Astrocyte (in vitro differentiated cells and primary cell): Measurements from ENCODE around the gene TCF7. TPM values are rescaled to one million over a fixed set of nuclear protein-coding genes. Genes with fewer than 3 reads are reported as not detected.
A peak's percentile ranks its signal among the peaks of the same experiment; 100 is the strongest.

Experiments used
- DNase-seq: peaks from one replicate; pipeline ENCODE4 v3.0.0-alpha.2; 2010; ENCODE audit warnings: low read depth
- FAIRE-seq: peaks from 2 replicates; lab custom pipeline; 2011; peaks lifted over from hg19 to GRCh38; lab: Jason Lieb, UNC
- H2AFZ ChIP-seq: 2 replicates; pipeline ENCODE4 v1.6.0; 2012; ENCODE audit warnings: low read depth, low read length, inconsistent platforms
- H3K27ac ChIP-seq: 2 replicates; pipeline ENCODE4 v1.5.1; 2011; ENCODE audit warnings: low read depth, low read length, inconsistent platforms
- H3K27me3 ChIP-seq: 2 replicates; pipeline ENCODE4 v1.6.0; 2011; ENCODE audit warnings: low read length, inconsistent platforms; ENCODE audit not compliant: insufficient read depth
- H3K36me3 ChIP-seq: 2 replicates; pipeline ENCODE4 v1.5.1; 2011; ENCODE audit warnings: low read length, inconsistent platforms; ENCODE audit not compliant: insufficient read depth
- H3K4me1 ChIP-seq: 2 replicates; pipeline ENCODE4 v1.5.1; 2011; ENCODE audit warnings: low read length, inconsistent platforms; ENCODE audit not compliant: insufficient read depth
- H3K4me2 ChIP-seq: 2 replicates; pipeline ENCODE4 v1.6.0; 2012; ENCODE audit warnings: low read length, inconsistent platforms
- H3K4me3 ChIP-seq: 2 replicates; pipeline ENCODE4 v1.5.1; 2011; ENCODE audit warnings: low read depth, mild to moderate bottlenecking, low read length, inconsistent platforms; ENCODE audit not compliant: insufficient read depth
- H3K79me2 ChIP-seq: 2 replicates; pipeline ENCODE4 v1.6.0; 2012; ENCODE audit warnings: mild to moderate bottlenecking, low read length, inconsistent platforms; ENCODE audit not compliant: insufficient read depth
- H3K9ac ChIP-seq: 2 replicates; pipeline ENCODE4 v1.6.0; 2012; ENCODE audit warnings: mild to moderate bottlenecking, low read length, inconsistent platforms
- H3K9me3 ChIP-seq: 2 replicates; pipeline ENCODE4 v1.5.1; 2012; ENCODE audit warnings: low read depth, mild to moderate bottlenecking, low read length, inconsistent platforms; ENCODE audit not compliant: insufficient read depth
- H4K20me1 ChIP-seq: 2 replicates; pipeline ENCODE4 v1.6.0; 2012; ENCODE audit warnings: low read length, inconsistent platforms; ENCODE audit not compliant: insufficient read depth
- H3K27ac Mint-ChIP-seq: one replicate; pipeline ENCODE4 v1.8.0; 2021; ENCODE audit warnings: mild to moderate bottlenecking, mixed read lengths; ENCODE audit not compliant: unreplicated experiment
- H3K27me3 Mint-ChIP-seq: one replicate; pipeline ENCODE4 v1.8.0; 2021; ENCODE audit warnings: low read depth, mixed read lengths; ENCODE audit not compliant: unreplicated experiment
- H3K36me3 Mint-ChIP-seq: one replicate; pipeline ENCODE4 v1.8.0; 2021; ENCODE audit warnings: low read depth, mixed read lengths; ENCODE audit not compliant: unreplicated experiment
- H3K4me1 Mint-ChIP-seq: one replicate; pipeline ENCODE4 v1.8.0; 2021; ENCODE audit warnings: low read depth, mixed read lengths; ENCODE audit not compliant: unreplicated experiment
- H3K4me3 Mint-ChIP-seq: one replicate; pipeline ENCODE4 v1.8.0; 2021; ENCODE audit warnings: mild to moderate bottlenecking, moderate library complexity, mixed read lengths; ENCODE audit not compliant: unreplicated experiment
- H3K9me3 Mint-ChIP-seq: one replicate; pipeline ENCODE4 v1.8.0; 2021; ENCODE audit warnings: mild to moderate bottlenecking, mixed read lengths; ENCODE audit not compliant: unreplicated experiment
- EZH2 ChIP-seq: IDR thresholded peaks from 2 replicates; pipeline ENCODE4 v1.6.1; 2012; ENCODE audit warnings: mild to moderate bottlenecking, low read length, inconsistent platforms; ENCODE audit not compliant: insufficient read depth
- total RNA-seq: library from RNA; stranded (reverse); gene quantifications from 2 replicates; pipeline ENCODE4 v1.2.1, GENCODE V29; 2021
- TF ChIP-seq, protein P1 (sequence below): IDR thresholded peaks from 2 replicates; pipeline ENCODE4 v1.5.1; 2011; ENCODE audit warnings: low read depth, mild to moderate bottlenecking, inconsistent platforms, low read length, moderate library complexity; ENCODE audit not compliant: insufficient read depth

TCF7 gene
- total RNA-seq, 1 donor from 2014 or later, result 2.6 TPM

DNA sequence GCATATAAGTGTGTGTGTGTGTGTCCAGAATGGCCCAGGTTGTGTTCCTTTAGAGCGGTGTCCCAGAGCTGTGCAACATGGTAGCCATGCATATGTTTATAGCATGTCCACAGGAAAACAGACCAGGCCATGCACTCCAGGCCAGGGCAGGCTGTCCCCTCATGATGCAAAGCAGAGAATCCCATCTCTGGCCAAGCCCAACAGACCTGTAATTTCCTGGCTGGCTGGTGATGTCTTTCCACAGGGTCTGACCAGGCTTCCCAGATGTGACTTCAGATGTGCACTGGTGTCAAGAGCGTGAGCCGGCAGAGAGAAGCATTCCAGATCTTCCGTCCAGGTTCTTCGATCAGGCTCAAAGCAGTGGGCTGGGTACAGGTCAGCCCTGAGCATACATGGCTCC is 21.1 kb upstream of the TCF7 start:
- no peaks in the 10 kb centered on the region for H3K79me2 ChIP-seq
- H3K27ac ChIP-seq, result no peak overlapping the region
- TF ChIP-seq, protein P1, sequence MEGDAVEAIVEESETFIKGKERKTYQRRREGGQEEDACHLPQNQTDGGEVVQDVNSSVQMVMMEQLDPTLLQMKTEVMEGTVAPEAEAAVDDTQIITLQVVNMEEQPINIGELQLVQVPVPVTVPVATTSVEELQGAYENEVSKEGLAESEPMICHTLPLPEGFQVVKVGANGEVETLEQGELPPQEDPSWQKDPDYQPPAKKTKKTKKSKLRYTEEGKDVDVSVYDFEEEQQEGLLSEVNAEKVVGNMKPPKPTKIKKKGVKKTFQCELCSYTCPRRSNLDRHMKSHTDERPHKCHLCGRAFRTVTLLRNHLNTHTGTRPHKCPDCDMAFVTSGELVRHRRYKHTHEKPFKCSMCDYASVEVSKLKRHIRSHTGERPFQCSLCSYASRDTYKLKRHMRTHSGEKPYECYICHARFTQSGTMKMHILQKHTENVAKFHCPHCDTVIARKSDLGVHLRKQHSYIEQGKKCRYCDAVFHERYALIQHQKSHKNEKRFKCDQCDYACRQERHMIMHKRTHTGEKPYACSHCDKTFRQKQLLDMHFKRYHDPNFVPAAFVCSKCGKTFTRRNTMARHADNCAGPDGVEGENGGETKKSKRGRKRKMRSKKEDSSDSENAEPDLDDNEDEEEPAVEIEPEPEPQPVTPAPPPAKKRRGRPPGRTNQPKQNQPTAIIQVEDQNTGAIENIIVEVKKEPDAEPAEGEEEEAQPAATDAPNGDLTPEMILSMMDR, result no peak
- no peak for TF ChIP-seq EZH2
- H3K9ac ChIP-seq, result no peak overlapping the region
- H3K4me1 ChIP-seq, result peaks cover 5% of the 10 kb centered on the region
- no peak overlapping the region for H3K4me2 ChIP-seq
- FAIRE-seq (no peak), DNase-seq (no peak)
- H3K4me3 ChIP-seq, result no peak overlapping the region
- peaks cover 4% of the 10 kb centered on the region for H3K9me3 Mint-ChIP-seq
- no peak overlapping the region for H3K27ac Mint-ChIP-seq
- H3K4me1 Mint-ChIP-seq, result peaks cover 30% of the 10 kb centered on the region
- peaks cover 23% of the 10 kb centered on the region for H3K27me3 Mint-ChIP-seq
- H3K9me3 ChIP-seq, result no peaks in the 10 kb centered on the region
- no peaks in the 10 kb centered on the region for H3K36me3 ChIP-seq
- H2AFZ ChIP-seq, result no peak overlapping the region
- H3K4me3 Mint-ChIP-seq, result no peak overlapping the region
- no peaks in the 10 kb centered on the region for H3K27me3 ChIP-seq
- no peaks in the 10 kb centered on the region for H4K20me1 ChIP-seq
- H3K36me3 Mint-ChIP-seq, result peaks cover 3% of the 10 kb centered on the region

DNA sequence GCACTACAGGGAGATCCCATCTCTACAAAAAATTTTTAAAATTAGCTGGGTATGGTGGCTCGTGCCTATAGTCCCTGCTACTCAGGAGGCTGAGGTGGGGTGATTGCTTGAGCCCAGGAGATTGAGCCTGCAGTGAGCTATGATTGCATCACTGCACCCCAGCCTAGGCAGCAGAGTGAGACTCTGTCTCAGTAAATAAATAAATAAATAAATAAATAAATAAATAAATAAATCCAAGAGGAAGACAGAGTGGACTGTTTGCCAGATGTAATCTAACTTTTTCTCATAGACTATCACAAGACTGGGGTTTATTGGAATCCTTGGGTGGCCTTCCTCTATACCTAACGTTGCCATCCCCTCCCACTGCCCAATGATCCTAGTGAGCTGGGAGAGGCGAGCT is 19.2 kb upstream of the TCF7 start:
- TF ChIP-seq, protein P1, result no peak
- no peak for TF ChIP-seq EZH2
- Histone ChIP-seq H3K79me2 (no peaks in the 10 kb centered on the region), H3K36me3 (no peaks in the 10 kb centered on the region), H3K4me3 (no peak overlapping the region), H3K9me3 (no peaks in the 10 kb centered on the region), H4K20me1 (no peaks in the 10 kb centered on the region), H3K27me3 (no peaks in the 10 kb centered on the region), H3K27ac (no peak overlapping the region), H3K4me1 (peaks cover 8% of the 10 kb centered on the region), H3K9ac (no peak overlapping the region), H3K4me2 (no peak overlapping the region), H2AFZ (no peak overlapping the region)
- H3K4me3 Mint-ChIP-seq, result no peak overlapping the region
- no peak overlapping the region for H3K27ac Mint-ChIP-seq
- DNase-seq, result no peak
- H3K27me3 Mint-ChIP-seq, result peaks cover 23% of the 10 kb centered on the region
- peaks cover 4% of the 10 kb centered on the region for H3K9me3 Mint-ChIP-seq
- FAIRE-seq, result no peak
- H3K4me1 Mint-ChIP-seq, result peaks cover 28% of the 10 kb centered on the region
- peaks cover 3% of the 10 kb centered on the region for H3K36me3 Mint-ChIP-seq

DNA sequence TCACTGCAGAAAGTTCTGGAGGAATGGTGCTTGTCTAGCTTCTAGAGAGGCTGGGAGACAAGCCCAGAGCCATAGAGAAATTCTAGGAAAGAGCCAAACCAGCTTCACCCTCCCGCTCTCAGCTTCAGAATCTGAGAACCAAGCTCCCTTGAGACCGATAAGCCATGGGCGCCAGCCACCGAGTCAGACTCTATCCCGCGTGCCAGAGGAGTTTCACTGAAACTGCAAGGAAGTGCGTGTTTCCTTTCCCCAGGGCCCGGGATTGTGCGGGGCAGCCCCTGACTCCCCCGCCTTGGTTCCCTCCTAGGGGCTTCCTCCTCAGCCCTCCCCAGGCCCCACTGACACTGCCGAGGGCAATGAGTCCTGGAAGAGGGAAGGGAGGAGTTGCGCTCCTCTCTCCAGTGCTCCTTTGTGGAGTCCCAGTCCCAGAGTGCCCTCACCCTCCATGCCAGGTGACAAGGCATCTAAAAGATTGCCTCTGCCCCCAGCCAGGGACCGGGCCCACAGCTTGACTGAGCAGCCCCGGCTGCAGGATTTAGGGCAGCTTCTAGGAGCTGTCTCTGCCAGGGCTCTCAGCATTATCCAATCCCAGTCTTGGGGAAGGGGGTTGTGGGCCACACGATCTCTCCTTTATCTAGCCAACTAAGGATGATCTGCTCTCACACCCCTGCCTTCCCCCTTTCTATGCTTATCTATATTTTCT is 18.4 kb upstream of the TCF7 start:
- FAIRE-seq (no peak), DNase-seq (no peak)
- H3K27ac ChIP-seq, result no peak overlapping the region
- Mint-ChIP-seq H3K36me3 (no peaks in the 10 kb centered on the region), H3K4me1 (peaks cover 29% of the 10 kb centered on the region), H3K9me3 (peaks cover 4% of the 10 kb centered on the region), H3K4me3 (no peak overlapping the region), H3K27me3 (peaks cover 23% of the 10 kb centered on the region), H3K27ac (peak overlapping the region; percentile 69)
- peaks cover 14% of the 10 kb centered on the region for H3K4me1 ChIP-seq
- H3K9ac ChIP-seq, result no peak overlapping the region
- H3K9me3 ChIP-seq, result no peaks in the 10 kb centered on the region
- no peak overlapping the region for H3K4me3 ChIP-seq
- no peak overlapping the region for H3K4me2 ChIP-seq
- no peaks in the 10 kb centered on the region for H3K27me3 ChIP-seq
- no peaks in the 10 kb centered on the region for H3K79me2 ChIP-seq
- no peak for TF ChIP-seq EZH2
- TF ChIP-seq, protein P1, result no peak
- no peak overlapping the region for H2AFZ ChIP-seq
- H3K36me3 ChIP-seq, result no peaks in the 10 kb centered on the region
- no peaks in the 10 kb centered on the region for H4K20me1 ChIP-seq
